ENCODE data around the gene IL1RAPL2. TPM values are rescaled to one million over a fixed set of nuclear protein-coding genes. Genes with fewer than 3 reads are reported as not detected.
A peak's percentile ranks its signal among the peaks of the same experiment; 100 is the strongest.

IL1RAPL2 gene
- total RNA-seq, 2 donors from 2014 or later, result not detected

GRCh38 chrX:104564921-104565703 is 887 bp upstream of the IL1RAPL2 start:
- no peak for DNase-seq (ENCODE audit: low spot score)
- TF ChIP-seq CTCF (IDR thresholded peaks at IDR 0.05), result no peak
- Histone ChIP-seq H3K4me1 (no peaks in the 10 kb centered on the region), H3K27ac (no peak overlapping the region), H3K27me3 (peaks cover 0 to 2% of the 10 kb centered on the region in 2 donors), H3K9me3 (no peaks in the 10 kb centered on the region), H3K36me3 (no peaks in the 10 kb centered on the region), H3K4me3 (no peak overlapping the region)

- H3K4me3 ChIP-seq, result peak overlapping the region in 1 of 2 donors; percentile 6
Observed at GRCh38 chrX:104566681-104567501, 892 bp downstream of the IL1RAPL2 start.

GRCh38 chrX:104567506-104567905 is 1.5 kb downstream of the IL1RAPL2 start:
- H3K4me1 ChIP-seq, result no peaks in the 10 kb centered on the region
- no peak for TF ChIP-seq CTCF (IDR thresholded peaks at IDR 0.05)
- DNase-seq (ENCODE audit: low spot score), result no peak
- peaks cover 0 to 2% of the 10 kb centered on the region in 2 donors for H3K27me3 ChIP-seq
- no peaks in the 10 kb centered on the region for H3K36me3 ChIP-seq
- no peak overlapping the region for H3K4me3 ChIP-seq
- no peak overlapping the region for H3K27ac ChIP-seq
- H3K9me3 ChIP-seq, result no peaks in the 10 kb centered on the region

More at GRCh38 chrX:104566681-104567501, 892 bp downstream of the IL1RAPL2 start:
- Histone ChIP-seq H3K36me3 (no peaks in the 10 kb centered on the region), H3K27ac (no peak overlapping the region), H3K27me3 (peaks cover 0 to 2% of the 10 kb centered on the region in 2 donors), H3K4me1 (no peaks in the 10 kb centered on the region), H3K9me3 (no peaks in the 10 kb centered on the region)
- TF ChIP-seq CTCF (IDR thresholded peaks at IDR 0.05), result no peak
- no peak for DNase-seq (ENCODE audit: low spot score)

- H3K27me3 ChIP-seq, result peaks cover 0 to 2% of the 10 kb centered on the region in 2 donors
- DNase-seq (ENCODE audit: low spot score), result no peak
- TF ChIP-seq CTCF (IDR thresholded peaks at IDR 0.05), result no peak
- no peak overlapping the region for H3K4me3 ChIP-seq
- no peaks in the 10 kb centered on the region for H3K4me1 ChIP-seq
- H3K27ac ChIP-seq, result no peak overlapping the region
- H3K9me3 ChIP-seq, result no peaks in the 10 kb centered on the region
- no peaks in the 10 kb centered on the region for H3K36me3 ChIP-seq
Observed at GRCh38 chrX:104568304-104568915, 2.4 kb downstream of the IL1RAPL2 start.

- Histone ChIP-seq H3K4me1 (no peaks in the 10 kb centered on the region), H3K4me3 (no peak overlapping the region), H3K9me3 (no peaks in the 10 kb centered on the region), H3K27ac (no peak overlapping the region), H3K27me3 (no peaks in the 10 kb centered on the region), H3K36me3 (no peaks in the 10 kb centered on the region)
- no peak for DNase-seq (ENCODE audit: low spot score)
- TF ChIP-seq CTCF (IDR thresholded peaks at IDR 0.05), result no peak
Observed at GRCh38 chrX:104618106-104618895, 52.3 kb downstream of the IL1RAPL2 start.

All from right atrium auricular region (tissue), 2 donors.